Breast epithelium (tissue), 3 donors: Measurements from ENCODE around the gene TECPR1.

Experiments used
- POLR2A ChIP-seq: fragments of 450-650 bp; IDR thresholded peaks from one replicate; pipeline ENCODE4 v1.6.1; 2016; ENCODE audit warnings: antibody characterized with exemption, mild to moderate bottlenecking, moderate library complexity
- POLR2AphosphoS5 ChIP-seq, 3 donors: sonication (generic); formaldehyde crosslinking; IDR thresholded peaks; one replicate each; pipeline ENCODE4 v1.6.1; 2017; ENCODE audit warnings: antibody characterized with exemption in 3 of 3
- TF ChIP-seq, protein P1 (sequence below), 3 donors: fragments of 450-650 bp; IDR thresholded peaks; one replicate each; pipeline ENCODE4 v1.5.1; 2016 to 2017; ENCODE audit warnings: antibody characterized with exemption in 3 of 3, mild to moderate bottlenecking in 3 of 3, moderate library complexity in 3 of 3

DNA sequence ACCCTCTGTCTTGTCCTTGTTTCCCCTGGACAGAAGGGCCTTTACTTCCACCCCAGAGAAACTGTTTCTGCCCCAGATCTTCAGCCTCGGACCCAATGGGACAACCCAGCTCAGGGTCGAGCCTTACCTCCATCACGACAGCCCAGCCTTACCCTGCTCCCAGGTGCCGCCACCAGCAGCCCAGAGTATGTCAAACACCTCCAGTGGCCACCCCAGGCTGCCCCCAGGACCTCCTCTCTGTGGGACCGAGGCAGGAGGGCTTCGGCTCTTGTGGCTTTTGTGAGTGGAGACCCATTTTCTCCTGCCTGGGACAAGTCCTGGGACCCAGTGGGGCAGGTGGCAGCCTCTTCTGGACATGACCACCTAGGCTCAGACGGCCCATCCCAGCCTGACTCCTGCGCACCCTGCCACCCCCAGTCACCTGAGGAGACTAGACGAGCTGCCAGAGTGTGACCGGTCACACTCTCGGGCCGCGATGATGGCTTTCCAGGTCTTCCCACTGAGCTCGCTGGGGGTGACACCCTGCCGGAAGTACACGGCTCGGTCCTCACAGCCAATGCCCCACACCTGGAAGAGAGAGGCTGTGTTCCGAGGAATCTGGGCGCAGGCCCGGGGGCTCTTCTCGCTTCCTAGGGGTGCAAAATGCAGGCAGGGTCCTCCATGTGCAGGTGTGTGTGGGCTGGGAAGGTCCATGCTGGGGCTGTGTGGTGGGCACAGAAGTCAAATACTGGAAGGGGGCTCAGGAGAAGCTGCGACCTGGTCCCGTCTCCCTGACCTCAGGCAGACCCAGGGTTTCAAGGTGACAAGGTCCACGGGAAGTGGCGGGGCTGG is 15.5 kb downstream of the TECPR1 start:
- TF ChIP-seq POLR2A (no peak), POLR2AphosphoS5 (IDR thresholded peaks at IDR 0.05) (no peak)
- TF ChIP-seq, protein P1, sequence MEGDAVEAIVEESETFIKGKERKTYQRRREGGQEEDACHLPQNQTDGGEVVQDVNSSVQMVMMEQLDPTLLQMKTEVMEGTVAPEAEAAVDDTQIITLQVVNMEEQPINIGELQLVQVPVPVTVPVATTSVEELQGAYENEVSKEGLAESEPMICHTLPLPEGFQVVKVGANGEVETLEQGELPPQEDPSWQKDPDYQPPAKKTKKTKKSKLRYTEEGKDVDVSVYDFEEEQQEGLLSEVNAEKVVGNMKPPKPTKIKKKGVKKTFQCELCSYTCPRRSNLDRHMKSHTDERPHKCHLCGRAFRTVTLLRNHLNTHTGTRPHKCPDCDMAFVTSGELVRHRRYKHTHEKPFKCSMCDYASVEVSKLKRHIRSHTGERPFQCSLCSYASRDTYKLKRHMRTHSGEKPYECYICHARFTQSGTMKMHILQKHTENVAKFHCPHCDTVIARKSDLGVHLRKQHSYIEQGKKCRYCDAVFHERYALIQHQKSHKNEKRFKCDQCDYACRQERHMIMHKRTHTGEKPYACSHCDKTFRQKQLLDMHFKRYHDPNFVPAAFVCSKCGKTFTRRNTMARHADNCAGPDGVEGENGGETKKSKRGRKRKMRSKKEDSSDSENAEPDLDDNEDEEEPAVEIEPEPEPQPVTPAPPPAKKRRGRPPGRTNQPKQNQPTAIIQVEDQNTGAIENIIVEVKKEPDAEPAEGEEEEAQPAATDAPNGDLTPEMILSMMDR (IDR thresholded peaks at IDR 0.05) = no peak
